HG03280 (cell line): Measurements from ENCODE around the gene ARL17A.
"Not testable (repeated sequence)": the region's sequence is repeated elsewhere in the genome, so short reads cannot be mapped to it uniquely, and the experiment has no call there.

Source experiments
- ATAC-seq: cut with Tn5 transposase; IDR thresholded peaks from one replicate; pipeline ENCODE4 v1.9.1; 2021; ENCODE audit warnings: mild to moderate bottlenecking, moderate library complexity; ENCODE audit not compliant: unreplicated experiment

The ARL17A gene

DNA sequence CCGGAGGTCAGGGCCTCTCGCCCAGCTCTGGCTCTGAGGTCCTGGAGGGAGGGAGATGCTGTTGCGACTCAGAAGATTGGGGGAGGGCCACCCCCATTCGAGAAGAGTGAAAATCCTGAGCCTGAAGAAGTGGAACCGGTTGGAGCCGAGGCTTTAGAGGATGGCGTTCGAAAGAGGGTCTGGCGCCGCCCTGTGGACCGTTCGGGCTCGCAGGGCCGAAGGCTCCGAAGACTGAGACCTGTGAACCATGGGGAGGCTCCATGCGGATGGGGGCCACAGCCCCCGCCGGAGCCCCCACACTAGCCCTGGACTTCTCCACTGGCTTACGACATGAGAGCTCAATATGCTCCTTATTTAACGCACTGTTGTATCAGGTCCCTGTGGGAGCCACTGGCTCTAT is 20.3 kb downstream of the ARL17A start:
- not testable (repeated sequence) for ATAC-seq

DNA sequence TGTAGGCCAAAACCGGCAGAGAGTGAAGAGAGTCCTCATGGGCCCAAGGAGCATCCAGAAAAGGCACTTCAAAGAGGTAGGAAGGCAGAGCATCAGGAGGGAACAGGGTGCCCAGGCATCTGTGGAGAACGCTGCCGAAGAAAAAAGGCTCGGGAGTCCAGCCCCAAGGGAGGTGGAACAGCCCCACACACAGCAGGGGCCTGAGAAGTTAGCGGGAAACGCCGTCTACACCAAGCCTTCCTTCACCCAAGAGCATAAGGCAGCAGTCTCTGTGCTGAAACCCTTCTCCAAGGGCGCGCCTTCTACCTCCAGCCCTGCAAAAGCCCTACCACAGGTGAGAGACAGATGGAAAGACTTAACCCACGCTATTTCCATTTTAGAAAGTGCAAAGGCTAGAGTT is 30.9 kb downstream of the ARL17A start:
- ATAC-seq = not testable (repeated sequence)

DNA sequence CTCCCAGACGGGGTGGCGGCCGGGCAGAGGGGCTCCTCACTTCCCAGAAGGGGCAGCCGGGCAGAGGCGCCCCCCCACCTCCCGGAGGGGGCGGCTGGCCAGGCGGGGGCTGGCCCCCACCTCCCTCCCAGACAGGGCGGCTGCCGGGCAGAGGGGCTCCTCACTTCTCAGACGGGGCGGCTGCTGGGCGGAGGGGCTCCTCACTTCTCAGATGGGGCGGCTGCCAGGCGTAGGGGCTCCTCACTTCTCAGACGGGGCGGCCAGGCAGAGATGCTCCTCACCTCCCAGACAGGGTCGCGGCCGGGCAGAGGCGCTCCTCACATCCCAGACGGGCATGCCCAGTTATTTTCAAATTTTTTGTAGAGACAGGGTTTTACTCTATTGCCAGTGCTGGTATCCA is 44.8 kb downstream of the ARL17A start:
- ATAC-seq = not testable (repeated sequence)

DNA sequence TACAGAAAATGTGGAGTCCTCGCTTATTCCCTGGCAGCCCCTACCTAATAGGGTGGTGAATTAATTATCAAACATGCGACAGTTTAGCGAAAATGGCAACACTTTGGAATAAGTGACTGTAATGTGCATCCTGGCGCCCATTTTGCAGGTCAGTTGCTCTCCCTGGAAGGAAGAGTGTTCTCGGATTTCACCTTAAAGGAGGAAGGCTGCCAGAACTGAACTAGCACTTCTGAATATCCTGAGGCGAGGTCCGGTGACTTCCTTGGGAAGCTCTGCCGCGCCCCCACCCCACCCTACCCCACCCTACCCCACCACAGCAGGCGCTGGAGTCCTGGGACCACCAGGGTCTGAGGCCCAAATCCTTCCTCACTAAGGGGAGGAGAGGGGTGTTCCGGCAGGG is 67.3 kb downstream of the ARL17A start, which contains the start of gene LRRC37A2:
Gene LRRC37A2, plus strand, starts transcription at position 301 of the 400 bp plus-strand sequence. CDS start 245 bp downstream, outside the sequence.
- ATAC-seq = not testable (repeated sequence)

DNA sequence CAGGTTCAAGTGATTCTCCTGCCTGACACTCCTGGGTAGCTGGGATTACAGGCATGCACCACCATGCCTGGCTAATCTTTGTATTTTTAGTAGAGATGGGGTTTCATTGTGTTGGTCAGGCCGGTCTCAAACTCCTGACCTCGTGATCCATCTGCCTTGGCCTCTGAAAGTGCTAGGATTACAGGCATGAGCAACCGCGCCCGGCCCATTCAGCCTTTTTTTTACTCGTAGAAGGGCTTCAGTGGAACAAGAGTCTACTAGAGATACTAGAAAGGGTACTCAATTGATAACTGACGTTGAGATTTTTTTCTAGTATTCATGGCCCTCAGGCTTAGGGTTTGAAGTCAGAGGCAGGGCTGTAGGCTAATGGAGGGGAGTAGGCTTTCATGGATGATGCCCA is 73.6 kb downstream of the ARL17A start:
- ATAC-seq = not testable (repeated sequence)

DNA sequence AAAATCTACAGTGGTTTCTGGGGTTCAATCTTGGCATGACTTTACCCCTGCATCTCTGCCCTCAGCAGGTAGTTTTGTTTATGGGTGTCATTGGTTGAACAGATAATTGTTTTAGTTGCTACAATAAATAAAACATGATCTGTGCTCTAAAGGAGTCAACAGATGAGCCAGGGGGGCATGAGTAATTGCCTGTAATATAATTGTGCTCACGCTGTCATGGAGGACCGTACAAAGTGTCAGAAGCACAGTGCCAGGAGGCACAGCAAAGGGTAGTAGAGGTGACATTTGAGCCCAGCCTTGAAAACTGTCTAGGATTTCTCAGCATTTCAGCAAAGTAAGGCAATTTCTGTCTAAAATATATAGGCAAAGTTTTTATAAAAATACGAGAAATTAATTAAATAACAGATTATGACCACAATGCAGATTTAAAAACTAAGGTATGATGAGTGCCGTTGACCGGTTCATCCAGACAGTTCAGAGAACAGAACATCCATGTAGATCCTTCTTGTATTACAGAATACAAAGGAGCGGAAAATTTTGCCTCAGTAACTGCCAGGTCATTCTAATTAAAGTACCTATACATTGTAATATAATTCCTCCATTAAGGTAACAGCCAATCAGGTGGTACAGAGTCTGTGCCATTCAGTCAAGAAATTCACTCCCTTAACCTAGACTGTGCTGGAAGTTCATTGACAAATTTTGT is 79.9 kb downstream of the ARL17A start:
- ATAC-seq = not testable (repeated sequence)

DNA sequence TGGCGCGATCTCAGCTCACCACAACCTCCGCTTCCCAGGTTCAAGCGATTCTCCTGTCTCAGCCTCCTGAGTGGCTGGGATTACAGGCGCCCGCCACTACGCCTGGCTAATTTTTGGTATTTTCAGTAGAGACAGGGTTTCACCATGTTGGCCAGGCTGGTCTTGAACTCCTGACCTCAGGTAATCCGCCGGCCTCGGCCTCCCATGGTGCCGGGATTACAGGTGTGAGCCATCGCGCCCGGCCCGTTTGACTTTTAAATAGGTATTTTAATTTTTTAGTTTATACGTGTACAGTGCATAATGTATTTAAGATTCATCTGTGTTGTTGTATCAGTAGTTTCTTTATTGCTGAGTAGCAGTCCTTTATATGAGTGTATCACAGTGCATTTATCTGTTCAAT is 87.5 kb downstream of the ARL17A start:
- not testable (repeated sequence) for ATAC-seq

DNA sequence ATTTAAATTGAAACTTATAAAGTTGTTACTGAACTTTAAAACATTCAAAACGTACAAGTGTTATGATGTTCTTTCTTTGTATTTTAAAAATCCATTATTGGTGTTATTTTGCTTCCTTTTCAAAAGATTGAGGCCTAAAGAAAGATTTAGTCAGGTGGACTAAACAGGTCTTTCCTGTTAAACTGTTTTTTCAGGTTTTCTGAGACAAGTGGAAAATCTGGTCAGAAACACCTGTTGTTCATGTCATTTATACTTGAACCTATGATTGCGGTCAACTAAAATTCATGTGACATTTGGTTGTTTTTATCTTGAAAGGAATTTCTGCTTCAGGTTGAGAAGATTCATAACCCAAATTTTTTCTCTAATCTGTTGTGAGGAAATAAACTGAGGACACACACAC is 98.2 kb downstream of the ARL17A start:
- not testable (repeated sequence) for ATAC-seq

DNA sequence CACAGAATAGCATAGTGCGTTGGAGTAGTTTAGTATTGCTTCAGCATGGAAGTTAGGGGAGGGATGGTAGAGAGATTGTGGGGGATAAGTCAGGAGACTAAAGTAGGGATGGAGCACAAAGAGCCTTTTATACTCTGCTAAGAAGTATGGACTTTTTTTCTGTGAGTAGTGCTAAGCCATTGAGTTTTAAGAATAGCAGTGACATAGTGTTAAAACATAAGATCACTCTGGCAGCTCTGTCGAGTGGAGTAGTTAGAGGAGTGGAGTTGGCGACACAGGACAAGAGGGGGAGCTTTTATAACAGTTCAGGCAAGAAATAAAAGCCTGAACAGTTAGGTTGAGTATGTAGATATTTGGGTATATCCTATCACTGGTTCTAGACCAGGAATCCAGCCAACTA is 100.7 kb downstream of the ARL17A start:
- ATAC-seq = not testable (repeated sequence)

DNA sequence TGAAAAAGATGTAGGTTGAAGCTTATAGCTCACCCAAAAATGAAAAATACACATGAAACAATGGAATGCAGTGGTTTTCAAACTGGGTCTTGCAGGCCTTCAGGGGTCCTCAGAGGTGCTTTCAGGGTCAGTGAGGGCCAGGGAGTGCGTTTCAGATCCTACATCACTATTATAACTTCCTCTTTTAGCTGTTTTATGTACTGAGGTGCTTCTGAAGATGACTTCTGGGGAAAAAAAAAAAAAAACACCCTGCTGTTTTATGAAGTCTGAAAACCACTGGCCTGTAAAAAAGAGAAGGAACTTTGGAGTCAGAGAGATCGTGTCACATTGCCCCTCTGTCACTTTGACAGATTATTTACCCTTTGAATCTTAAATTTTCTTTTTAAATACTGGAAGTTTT is 103.9 kb downstream of the ARL17A start:
- ATAC-seq = not testable (repeated sequence)

DNA sequence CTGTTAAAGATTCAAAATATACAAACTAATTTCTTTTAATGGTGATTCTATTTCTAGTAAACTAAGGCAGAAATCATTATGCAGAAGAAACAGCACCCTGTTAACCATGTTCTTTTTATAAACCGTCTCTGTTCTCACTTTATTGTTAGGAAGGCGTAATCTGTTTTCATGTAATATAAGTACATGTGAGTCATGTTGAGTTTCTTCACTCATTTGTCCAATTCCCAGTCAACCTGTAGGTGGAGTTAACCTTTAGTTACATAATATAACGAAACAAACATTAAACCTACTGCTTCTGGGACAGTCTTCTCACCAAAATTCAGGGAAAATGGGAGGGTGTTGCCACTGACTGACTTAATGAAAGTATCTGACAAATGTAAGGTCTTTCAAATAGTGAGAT is 105.0 kb downstream of the ARL17A start:
- ATAC-seq = not testable (repeated sequence)

DNA sequence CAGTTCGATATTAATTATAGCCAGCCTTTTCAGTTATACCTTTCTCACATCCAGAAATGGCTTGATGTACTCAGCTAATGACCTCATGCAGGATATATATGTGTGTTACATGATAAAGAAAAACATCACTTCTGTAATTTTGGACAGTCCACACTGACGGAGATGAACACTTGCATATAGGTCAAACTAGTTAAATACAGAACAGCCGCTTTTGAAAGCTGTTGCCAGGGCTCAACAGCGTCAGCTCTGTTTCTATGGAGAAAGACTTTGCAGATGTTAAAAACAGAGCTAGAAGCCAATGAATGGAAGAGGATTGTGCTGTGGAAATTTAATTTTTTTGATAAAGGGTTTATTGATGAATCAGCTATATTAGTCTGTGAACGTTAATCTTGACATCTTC is 111.9 kb downstream of the ARL17A start:
- not testable (repeated sequence) for ATAC-seq
